ENCODE data around the gene EIPR1.

DNA sequence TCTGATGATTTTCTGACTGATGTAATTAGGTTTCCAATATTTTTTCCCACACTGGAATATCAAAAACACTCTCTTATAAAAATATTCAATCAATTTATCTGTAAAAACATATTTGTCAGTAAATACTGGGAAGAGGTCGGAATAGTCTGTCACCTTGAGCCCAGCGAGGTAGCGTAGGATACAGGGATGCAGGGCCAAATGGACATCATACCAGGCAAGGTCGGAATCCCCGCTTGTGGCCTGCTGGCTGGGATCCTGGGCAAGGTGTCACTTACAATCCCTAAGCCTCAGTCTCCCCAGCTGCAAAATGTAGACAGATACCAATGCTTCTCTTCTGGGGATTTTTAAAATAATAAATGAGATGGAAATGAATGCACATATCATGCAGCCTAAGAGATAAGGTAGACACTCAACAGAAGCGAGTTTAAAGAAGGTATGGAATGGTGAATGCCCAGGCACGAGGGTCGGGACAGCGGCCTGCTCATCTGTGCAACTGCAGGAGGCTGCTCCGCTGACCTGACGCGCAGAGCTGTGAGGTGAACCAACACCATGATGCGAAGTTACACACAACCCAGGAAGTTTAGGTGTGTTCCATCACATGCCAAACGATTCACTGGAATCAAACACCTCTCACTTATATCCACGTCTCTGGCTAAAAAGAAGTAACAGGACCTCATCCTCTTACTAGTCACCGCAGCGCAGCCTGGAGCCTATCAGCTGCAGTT is 98.2 kb downstream of the EIPR1 start:
- TF ChIP-seq, protein P1, sequence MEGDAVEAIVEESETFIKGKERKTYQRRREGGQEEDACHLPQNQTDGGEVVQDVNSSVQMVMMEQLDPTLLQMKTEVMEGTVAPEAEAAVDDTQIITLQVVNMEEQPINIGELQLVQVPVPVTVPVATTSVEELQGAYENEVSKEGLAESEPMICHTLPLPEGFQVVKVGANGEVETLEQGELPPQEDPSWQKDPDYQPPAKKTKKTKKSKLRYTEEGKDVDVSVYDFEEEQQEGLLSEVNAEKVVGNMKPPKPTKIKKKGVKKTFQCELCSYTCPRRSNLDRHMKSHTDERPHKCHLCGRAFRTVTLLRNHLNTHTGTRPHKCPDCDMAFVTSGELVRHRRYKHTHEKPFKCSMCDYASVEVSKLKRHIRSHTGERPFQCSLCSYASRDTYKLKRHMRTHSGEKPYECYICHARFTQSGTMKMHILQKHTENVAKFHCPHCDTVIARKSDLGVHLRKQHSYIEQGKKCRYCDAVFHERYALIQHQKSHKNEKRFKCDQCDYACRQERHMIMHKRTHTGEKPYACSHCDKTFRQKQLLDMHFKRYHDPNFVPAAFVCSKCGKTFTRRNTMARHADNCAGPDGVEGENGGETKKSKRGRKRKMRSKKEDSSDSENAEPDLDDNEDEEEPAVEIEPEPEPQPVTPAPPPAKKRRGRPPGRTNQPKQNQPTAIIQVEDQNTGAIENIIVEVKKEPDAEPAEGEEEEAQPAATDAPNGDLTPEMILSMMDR (conservative IDR thresholded peaks at IDR 0.05; ENCODE audit: low read depth in 2 of 2), result no peak
- TF ChIP-seq EZH2 (IDR thresholded peaks at IDR 0.05; ENCODE audit: low read depth, unreplicated experiment) (no peak), ZNF114 (CRISPR knock-in tag; IDR thresholded peaks at IDR 0.05) (no peak), NANOG (IDR thresholded peaks at IDR 0.05; ENCODE audit: borderline replicate concordance) (no peak), POLR2AphosphoS5 (IDR thresholded peaks at IDR 0.05; ENCODE audit: low read depth) (no peak), JUNB (IDR thresholded peaks at IDR 0.05; ENCODE audit: unreplicated experiment) (no peak), EZH2phosphoT487 (IDR thresholded peaks at IDR 0.05; ENCODE audit: unreplicated experiment) (no peak), CREB1 (CRISPR knock-in tag; IDR thresholded peaks at IDR 0.05; ENCODE audit: low read depth) (no peak)
- TF ChIP-seq, protein P2, sequence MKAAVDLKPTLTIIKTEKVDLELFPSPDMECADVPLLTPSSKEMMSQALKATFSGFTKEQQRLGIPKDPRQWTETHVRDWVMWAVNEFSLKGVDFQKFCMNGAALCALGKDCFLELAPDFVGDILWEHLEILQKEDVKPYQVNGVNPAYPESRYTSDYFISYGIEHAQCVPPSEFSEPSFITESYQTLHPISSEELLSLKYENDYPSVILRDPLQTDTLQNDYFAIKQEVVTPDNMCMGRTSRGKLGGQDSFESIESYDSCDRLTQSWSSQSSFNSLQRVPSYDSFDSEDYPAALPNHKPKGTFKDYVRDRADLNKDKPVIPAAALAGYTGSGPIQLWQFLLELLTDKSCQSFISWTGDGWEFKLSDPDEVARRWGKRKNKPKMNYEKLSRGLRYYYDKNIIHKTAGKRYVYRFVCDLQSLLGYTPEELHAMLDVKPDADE (IDR thresholded peaks at IDR 0.05), result no peak
- TF ChIP-seq, protein P3, sequence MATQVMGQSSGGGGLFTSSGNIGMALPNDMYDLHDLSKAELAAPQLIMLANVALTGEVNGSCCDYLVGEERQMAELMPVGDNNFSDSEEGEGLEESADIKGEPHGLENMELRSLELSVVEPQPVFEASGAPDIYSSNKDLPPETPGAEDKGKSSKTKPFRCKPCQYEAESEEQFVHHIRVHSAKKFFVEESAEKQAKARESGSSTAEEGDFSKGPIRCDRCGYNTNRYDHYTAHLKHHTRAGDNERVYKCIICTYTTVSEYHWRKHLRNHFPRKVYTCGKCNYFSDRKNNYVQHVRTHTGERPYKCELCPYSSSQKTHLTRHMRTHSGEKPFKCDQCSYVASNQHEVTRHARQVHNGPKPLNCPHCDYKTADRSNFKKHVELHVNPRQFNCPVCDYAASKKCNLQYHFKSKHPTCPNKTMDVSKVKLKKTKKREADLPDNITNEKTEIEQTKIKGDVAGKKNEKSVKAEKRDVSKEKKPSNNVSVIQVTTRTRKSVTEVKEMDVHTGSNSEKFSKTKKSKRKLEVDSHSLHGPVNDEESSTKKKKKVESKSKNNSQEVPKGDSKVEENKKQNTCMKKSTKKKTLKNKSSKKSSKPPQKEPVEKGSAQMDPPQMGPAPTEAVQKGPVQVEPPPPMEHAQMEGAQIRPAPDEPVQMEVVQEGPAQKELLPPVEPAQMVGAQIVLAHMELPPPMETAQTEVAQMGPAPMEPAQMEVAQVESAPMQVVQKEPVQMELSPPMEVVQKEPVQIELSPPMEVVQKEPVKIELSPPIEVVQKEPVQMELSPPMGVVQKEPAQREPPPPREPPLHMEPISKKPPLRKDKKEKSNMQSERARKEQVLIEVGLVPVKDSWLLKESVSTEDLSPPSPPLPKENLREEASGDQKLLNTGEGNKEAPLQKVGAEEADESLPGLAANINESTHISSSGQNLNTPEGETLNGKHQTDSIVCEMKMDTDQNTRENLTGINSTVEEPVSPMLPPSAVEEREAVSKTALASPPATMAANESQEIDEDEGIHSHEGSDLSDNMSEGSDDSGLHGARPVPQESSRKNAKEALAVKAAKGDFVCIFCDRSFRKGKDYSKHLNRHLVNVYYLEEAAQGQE (IDR thresholded peaks at IDR 0.05; ENCODE audit: unreplicated experiment), result no peak
